ACHN (cell line): ENCODE measurements around the gene ICA1.

Source experiments
- DNase-seq: peaks from one replicate; pipeline ENCODE4 v3.0.0-alpha.2; 2015
- in situ Hi-C: cut with HindIII; loops from 2 replicates; pipeline ENCODE4 v1.10.0; 2017; ENCODE audit warnings: low sequenced_read_pairs, low pct_ligation_motif_present, low pct_unique_long_range_greater_than_20kb

ICA1 gene

DNA sequence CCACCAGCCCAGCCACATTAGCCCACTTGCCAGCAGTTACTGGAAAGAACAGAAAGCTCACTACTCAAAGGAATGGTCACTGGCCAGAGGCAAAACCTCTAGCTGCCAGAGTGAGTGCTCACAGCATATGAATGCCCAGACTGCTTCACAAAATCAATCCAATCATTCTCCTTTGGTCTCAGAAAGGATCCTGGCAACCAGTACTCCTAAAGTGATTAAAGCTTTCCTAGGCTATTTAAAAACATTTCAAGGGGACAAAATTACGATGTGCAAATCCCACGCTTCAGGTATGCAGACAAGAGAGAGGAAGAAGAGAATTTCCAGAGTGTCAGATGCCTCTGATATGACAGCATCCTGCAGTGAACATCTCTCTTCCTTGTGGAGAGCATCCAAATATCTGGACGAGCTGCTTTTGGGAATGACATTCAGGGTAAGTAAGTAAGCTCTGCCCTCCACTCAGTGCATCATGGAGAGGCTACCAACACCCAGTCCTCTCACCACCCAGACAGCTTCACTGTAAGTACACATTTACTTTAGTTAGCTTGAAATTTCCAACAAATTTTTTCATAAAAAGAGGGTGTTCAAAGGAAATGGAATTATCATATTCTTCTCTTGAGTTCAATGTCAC, 25.1 kb downstream of the ICA1 start:
- in situ Hi-C loops: no loop called here
- no peak for DNase-seq

DNA sequence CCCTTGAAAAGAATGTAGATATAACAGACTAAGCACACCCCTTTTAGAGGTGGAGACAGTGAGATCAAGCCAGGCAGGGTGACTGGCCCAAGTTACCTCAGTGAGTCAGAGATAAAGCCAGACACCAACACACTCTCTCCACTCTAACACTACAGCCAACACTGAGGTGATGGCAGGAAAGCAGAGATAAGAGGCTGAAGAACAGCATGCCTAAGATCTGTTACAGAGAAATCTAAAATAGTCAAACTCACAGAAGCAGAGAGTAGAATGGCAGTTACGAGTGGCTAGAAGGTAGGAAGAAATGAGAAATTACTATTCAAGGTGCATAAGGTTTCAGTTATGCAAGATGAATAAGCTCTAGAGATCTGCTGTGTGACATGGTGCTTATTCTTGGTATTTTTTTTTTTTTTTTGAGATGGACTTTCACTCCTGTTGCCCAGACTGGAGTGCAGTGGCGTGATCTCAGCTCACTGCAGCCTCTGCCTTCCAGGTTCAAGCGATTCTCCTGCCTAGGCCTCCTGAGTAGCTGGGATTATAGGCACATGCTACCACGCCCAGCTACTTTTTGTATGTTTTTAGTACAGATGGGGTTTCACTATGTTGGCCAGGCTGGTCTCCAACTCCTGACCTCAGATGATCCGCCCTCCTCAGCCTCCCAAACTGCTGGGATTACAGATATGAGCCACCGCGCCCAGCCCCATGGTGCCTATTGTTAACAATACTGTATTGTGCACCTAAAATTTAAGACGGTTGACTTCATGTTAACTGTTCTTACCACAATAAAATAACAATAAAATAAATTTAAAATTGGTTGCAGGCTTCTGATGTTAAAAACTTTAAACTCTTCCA, 28.7 kb downstream of the ICA1 start:
- no peak for DNase-seq
- in situ Hi-C loops: no loop called here

DNA sequence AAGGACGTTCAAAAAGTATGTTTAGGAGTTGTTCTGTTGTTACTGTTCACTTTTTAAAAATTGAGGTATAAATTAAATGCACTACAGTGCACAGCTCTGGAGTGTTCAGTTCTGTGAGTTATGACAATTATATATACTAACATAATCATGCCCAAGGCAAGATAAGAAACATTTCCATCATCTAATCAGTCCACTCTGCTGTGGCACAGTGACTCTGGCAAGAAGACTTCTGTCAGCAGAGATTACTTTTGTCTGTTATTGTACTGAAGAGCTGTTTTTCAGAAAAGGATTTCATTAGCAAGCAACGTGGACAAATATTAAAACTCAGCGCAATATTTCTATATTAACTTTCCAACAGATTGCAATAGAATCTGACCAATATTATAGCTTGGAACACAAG, 32.0 kb downstream of the ICA1 start:
- in situ Hi-C loops: no loop called here
- no peak for DNase-seq

DNA sequence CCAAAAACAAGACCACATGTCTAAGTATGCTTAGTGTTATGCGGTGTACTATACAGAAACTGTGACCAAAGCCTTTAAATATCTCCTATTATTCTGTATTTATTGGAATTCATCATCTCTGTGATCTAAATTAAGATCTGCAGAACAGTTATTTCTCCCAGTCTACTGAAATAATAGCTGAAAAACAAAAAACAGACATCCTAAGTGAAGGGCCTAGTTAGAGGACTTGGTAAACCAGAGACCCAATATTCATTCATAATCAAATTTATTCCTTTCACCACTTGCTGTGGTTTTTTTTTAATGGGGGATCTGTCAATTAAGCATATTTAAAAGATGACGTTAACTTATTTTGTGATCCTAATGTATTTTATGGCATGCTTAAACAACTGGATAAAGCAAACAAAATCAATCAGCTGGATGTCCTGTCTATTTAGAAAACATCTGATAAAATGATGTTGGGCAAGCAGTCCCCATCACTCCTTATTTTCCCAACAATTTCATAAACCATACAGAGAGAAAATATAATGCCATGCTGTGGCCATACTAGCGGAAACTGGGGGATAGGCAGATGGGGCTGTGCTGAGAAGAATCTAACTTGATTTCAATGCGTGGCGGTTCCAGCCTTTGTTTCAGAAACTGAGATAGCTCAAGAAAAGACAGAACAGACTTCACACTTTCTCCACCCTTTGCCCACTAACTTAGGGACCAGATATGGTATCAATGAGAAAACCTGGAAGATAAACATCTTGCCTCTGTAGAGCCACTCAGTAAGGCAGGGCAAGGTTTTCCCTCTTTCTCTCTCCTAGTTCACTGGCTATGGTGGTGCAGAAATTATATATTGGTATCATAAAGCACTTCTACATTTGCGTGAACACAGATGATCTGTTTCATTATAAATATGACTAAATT, 32.9 kb downstream of the ICA1 start:
- in situ Hi-C loops: no loop called here
- no peak for DNase-seq

DNA sequence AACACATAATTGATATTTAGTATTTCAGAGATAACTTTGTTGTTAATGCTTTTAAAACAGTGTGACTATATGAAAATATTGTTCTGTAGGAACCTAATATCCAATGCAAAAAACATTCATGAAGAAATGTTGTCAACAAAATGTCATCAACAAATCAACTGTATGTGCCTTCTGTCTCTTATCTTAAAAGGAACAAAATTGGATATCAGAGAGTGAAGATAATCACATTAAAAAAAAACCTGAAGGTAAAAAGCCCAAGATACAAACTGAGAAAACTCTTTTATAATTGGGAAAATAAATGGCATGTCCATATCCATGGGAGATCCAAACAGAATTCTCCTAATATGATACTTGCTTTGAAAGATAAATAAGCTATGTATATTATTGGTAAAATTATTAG, 33.9 kb downstream of the ICA1 start:
- in situ Hi-C loops: no loop called here
- no peak for DNase-seq

DNA sequence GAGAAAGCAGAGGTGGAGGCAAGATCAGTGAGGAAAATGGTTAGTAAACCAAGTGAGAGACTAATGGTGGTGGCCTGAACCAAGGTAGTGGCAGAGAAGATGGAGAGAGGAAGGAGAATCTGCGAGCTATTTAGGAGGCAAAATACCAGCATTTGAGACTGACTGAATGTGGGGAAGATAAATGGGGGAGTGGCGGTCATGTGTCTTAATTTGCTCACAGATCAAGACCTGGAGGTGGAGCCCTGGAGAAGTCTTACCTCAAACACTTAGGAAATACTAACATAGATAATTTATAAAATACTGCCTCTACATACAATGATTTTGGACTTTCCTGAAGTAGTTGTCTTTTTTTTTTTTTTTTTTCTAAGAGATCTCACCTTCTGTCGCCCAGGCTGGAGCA, 34.7 kb downstream of the ICA1 start:
- DNase-seq: no peak
- in situ Hi-C loops: no loop called here

DNA sequence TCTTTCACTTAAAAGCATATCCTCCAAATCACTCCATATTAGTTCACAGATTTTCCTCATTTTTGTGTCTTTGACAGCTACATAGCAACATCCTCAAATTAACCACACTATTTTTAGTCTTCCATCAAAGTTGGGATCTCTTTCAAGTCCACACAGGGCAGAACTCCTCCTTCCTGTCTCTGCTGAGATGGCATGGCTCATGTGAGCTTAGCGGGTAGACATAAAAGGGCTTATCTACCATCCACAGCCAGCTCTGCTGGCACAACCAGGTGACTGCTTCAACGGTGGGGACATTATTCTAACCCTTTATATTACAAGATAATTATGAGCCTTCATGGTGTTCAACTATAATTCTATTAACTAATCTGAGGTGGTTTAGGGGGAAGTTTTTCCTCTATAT, 35.5 kb downstream of the ICA1 start:
- DNase-seq: no peak
- in situ Hi-C loops: no loop called here

DNA sequence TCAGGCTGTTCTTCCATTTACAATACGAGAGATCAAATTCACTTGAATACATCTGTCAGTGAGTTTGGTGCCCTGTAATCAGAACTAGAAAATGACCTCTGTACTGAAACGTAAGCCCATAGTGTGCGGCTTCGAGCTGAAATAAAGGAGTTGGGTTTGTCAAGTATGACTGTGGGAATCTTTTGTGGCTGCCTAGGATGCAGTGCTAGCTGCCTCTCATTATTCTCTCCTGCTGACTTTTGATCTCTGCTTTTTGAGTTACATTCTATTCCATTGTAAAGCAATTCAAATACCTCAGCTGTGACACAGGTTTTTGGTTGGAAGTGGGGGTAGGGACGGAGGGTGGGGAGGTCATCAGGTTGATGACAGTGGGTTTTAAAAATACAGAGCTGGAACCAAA, 40.4 kb downstream of the ICA1 start:
- in situ Hi-C loops: loop anchor here (25.0 kb wide), 1 partner anchor 584 kb away; the partner anchor contains the start of gene UMAD1
- no peak for DNase-seq

DNA sequence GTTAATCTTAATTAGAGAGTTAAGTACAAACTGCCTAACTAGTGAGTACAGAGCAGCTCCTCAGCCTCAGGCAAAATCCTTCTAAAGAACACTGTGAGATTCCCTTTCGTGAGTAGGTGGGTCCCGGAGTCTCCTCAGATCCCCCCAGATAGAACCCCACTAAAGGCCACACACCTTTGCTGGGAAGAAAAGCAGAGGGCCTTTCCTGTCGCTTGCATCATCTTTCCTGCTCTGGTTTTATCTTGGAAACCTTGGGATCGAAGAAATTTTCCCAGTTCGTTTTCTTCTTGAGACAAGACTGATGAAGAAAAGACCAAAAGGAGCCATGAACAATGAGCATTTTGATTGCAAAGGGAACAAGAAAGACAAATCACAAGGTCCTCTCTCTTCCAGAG, 40.9 kb downstream of the ICA1 start:
- in situ Hi-C loops: loop anchor here (25.0 kb wide), 1 partner anchor 584 kb away; the partner anchor contains the start of gene UMAD1
- no peak for DNase-seq

DNA sequence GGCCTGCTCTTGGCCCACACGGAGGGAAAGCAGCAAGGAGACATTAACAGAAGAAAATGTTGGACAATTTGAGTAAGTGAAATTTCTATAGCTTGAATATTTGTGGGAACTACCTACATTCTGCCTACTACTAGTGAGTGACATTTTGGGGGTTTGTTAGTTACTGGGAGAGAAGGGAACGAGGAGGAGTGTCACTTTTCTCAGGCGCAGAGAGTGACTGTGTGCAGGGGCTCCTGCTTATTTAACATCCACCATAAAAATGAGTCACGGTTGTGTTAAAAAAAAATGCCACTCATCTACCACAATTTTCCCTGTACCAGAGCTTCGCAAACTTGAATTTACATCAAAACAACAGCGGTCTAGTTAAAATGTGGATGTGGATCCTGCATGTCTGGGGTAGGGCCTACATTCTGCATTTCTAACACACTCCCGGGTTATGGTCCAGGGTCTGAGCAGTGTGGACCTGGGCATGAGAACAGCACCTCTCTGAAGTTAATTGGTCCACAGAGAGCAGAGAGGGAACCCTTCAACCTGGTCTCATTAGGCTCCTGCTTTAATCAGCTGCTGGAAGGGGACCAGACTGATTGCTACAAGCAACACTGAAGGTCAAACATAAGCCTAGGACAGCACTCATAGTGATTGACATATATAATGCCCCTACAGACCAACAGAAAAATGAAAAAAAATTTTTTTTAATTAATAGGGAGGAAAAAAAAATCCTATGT, 41.4 kb downstream of the ICA1 start:
- no peak for DNase-seq
- in situ Hi-C loops: loop anchor here (25.0 kb wide), 1 partner anchor 583 kb away; the partner anchor contains the start of gene UMAD1

DNA sequence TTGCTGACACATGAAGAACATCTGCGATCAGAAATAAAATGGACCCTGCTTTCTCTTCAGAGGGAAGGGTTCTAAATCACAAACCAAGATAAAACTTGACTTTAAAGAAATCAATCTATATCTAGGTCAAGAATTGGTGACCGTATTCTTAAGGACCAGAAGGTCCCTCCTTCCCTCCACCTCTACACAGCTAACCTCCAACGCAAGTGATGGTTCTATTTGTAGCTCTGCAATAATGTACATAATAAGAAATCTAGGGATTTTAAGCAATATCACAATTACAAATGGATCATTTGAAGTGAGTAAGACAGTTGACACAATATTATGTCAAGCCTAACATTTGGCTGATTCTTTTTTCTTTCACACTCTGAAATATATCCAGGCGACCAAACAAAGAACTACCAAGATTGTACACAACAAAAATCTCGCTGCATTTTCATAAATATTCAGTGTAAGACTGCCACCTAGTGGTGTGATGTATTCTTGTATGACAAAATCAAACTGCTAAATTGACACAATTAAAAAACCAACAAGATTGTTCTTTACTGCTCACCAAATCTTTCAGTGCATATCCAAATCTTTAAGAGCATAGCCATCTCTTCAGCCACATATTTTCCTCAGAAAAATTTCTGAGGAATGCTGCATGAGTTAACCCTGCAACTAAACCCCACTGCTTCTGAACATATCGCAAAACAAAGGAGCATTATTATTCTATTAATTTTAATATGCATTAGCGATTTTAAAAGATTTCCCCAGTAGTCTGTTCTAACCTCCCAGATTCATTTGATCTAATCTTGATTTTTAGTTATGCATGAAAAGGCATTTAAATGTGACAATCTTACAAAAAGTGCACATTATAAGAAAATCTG, 44.5 kb downstream of the ICA1 start:
- in situ Hi-C loops: loop anchor here (25.0 kb wide), 1 partner anchor 580 kb away; the partner anchor contains the start of gene UMAD1
- DNase-seq: peak; percentile 85

DNA sequence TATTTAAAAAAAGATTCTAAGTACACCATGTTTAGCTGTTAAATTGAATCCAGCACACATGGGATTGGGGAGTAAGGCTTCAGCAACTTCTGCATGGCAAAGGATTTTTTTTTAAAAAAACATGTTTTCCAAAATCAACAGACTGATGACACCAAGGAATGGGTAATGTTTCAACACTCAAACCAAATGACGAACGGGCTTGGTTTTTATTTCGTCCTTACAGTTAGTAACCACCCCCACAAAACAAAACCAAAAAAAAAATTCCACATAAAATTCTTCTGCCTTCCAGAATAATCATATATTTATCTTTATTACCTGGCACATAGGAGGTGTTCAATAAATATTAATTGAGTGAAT, 45.7 kb downstream of the ICA1 start:
- in situ Hi-C loops: loop anchor here (25.0 kb wide), 1 partner anchor 579 kb away; the partner anchor contains the start of gene UMAD1
- DNase-seq: no peak

DNA sequence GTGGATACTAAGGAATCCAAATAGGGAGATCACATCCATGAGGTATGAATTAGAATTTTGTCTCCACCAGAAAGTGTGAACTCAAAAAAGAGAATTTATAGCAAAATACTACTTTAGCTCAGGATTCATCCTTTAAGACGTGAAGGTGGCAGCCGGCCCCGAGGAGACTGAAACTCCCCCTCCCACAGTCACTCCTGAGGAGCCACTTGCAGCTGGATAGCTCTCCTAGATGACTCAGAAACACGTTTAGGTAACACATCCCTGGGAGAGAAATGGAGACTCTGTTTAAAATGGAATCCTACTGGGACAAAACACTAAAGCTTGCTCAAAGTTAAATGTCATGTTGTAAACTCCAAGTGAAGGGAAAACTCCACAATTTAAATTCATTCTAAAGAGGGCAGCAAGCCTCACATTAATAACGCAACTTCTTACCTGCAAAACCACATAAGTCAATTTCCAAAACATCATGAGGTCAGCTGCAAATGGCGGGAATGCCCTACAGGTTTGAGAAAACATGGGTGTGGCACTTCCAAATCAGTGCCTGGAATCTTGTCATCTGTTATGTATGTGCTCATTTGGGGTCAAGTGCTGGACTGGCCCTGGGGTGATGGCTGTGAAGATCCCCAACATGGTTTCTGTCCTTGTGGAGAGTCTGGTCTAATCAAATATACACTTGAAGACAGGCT, 46.2 kb downstream of the ICA1 start:
- no peak for DNase-seq
- in situ Hi-C loops: loop anchor here (25.0 kb wide), 1 partner anchor 578 kb away; the partner anchor contains the start of gene UMAD1

DNA sequence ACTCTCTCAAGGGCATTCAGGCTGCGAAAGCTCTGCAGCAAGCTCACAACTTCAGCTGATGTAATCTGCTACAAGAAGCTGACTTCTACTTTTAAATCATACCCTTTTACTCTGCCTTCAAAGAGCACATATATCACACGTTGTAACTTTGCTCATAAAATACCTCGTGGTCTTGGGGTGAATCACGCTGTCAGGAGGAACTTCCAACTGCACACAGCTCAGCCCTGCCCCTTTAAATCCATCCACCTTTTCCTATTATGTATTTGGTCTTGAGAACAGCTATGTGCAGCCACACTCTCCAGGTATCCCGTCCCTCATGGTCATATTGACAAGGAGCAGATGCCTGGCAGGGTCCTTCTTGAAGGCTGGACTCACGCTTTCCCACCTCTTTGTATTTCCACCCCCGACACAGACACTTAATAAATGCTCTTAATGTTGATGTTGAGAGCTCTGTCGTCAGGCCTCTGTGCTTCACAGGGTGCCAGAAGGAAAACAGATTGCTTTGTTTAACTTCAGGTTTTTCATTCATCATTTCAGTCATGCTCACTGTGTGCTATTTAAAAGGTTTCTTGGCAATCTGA, 47.6 kb downstream of the ICA1 start:
- no peak for DNase-seq
- in situ Hi-C loops: loop anchor here (25.0 kb wide), 1 partner anchor 577 kb away; the partner anchor contains the start of gene UMAD1

DNA sequence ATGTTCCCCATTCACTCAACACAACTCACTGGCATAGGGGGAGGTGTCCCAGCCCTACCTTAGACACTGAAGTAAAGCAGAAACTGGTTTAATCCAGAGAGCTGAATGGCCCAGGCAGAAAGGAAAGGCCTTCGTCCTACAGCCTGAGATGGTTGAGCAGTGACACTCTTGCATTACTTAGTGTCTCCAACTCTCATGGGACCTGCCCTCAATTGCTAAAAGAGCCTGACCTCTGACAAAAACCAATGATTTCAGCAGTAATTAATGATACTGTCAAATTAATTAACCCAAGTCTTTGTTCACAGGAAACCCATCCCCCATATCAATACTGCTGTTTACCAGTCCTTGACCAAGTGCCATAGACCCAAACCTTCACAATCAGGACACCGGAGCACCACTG, 48.6 kb downstream of the ICA1 start:
- in situ Hi-C loops: loop anchor here (25.0 kb wide), 1 partner anchor 576 kb away; the partner anchor contains the start of gene UMAD1
- DNase-seq: no peak

DNA sequence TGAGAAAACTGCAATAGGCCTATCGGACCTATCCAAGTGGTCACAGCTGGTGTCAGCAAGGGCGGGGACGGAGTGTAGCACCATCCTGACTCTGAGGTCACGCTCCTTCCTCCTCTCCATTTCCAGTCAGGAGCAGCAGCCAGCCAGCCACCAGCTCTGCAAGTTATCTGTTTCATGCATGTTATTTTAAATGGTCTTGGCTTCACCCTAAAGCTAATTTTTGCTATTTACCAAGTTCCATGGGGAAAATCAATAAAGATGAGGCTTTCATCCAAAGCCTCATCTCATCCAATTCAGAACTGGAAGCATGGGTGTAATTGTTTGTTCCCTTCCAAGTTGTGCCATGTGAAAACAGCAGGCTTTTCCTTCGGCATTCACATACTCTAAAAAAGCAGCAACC, 49.3 kb downstream of the ICA1 start:
- no peak for DNase-seq
- in situ Hi-C loops: loop anchor here (25.0 kb wide), 1 partner anchor 575 kb away; the partner anchor contains the start of gene UMAD1
